Stimulated activated CD4-positive, alpha-beta T cell treated with anti-CD3 and anti-CD28 coated beads, Interleukin-1b, Interleukin-23, amount 100 ng/mL, for 1 hour (primary cell): ENCODE results near the gene CERS6.
"Not testable (repeated sequence)": the region's sequence is repeated elsewhere in the genome, so short reads cannot be mapped to it uniquely, and the experiment has no call there.

Experiments
- DNase-seq, 2 donors: peaks; one replicate each; pipeline ENCODE4 v3.0.0-alpha.2; 2020; ENCODE audit warnings: low read depth in 2 of 2

The CERS6 gene

DNA sequence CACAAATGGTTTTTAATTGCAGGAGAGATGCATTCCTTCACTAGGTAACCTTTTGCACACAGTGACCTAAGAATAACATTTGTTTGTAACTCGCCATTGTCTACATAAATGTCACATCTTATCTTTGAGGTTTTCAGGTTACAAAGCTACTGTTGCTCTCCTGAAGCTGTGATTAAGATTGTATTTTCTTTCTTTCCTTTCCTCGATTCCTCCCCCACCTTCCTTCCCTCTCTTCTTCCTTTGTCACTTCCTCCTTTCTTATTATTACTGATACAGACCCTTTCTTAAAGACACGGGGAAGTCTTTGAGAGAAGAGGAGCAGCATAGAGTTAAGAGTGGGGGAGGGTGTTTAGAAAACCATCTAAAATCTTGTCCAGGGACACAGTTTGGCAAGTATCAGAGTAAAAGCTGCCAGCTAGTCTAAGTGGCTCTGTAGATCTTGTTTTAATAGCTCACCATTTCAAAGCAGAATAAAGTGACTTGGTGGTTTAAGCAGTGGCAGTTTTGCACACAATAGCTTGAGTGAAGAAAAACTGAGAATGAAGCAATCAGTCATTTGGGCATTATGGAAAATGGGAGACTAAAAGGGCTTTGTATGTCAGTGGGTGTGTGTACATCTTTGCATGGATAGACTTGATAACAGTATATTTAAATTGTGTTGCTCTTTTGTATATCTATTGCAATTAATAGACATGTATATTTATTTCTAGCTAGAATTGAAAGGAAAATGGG lies 10.9 kb downstream of the CERS6 start:
- DNase-seq: no peak

DNA sequence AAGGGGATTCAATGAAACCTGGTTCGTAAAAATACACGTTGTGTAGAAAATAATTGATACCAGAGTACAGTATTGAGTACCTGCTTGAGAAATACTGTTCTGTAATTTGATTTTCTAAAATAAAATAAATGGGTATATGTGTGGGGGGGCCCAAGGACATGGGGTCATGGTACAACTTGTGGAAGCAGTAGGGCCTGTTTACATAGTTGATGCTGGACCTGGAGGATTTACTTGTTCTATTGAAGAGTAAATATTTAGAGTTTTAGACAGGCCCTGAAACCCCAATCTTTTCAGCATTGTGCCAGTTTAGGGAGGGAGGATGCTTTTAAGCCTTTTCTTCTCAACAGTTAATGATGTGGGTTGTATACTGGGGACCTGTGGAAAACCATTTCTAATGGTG lies 11.7 kb downstream of the CERS6 start:
- no peak for DNase-seq

DNA sequence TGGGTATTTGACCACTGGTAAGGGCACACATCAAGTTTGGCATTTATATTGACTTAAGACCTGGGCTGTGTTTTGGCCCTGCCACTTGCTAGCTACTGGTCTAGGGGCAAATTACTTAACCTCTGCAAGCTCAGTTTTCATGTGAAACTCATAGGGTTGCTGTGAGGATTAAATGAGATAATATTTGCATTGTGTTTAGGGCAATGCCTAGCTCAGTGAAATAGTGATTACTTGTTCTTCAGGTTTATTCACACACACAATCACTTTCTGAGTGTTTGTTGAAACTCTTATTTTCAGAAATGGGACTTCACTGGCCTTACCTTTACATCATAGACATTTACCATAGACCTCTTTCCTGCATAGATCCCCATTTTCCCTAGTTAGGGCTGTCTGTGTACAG lies 12.3 kb downstream of the CERS6 start:
- no peak for DNase-seq

DNA sequence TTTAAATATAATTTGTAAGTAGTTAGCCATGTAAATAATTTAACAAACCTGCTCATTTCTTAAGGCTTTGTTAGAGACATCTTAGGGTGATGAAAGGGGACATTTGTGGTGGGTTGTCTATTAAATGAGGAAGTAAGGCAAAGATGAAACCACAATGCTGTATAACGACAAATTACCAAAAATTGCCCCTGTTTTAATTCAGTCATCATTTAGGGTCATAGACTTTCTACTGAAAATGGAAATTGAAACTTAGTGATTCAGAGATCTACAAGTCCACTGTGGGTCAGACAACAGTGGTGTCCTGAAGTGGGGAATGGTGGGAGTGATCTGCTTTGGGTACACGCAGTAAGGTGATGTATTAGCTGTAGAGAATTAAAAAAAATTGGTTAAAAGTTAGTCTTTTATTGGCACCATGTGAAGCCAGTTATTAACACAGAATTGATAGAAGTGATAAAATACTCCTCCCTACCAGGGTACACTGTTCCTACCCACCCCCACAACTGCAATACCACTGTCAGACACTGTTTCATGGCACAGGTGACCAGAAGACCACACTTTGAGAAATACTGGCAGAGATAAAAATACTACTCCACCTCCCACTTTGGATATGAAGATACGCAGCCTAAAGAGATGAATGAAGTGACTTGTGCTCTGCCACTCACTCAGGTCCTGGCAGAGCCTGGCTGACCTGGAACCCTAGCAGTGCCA lies 13.4 kb downstream of the CERS6 start:
- no peak for DNase-seq

DNA sequence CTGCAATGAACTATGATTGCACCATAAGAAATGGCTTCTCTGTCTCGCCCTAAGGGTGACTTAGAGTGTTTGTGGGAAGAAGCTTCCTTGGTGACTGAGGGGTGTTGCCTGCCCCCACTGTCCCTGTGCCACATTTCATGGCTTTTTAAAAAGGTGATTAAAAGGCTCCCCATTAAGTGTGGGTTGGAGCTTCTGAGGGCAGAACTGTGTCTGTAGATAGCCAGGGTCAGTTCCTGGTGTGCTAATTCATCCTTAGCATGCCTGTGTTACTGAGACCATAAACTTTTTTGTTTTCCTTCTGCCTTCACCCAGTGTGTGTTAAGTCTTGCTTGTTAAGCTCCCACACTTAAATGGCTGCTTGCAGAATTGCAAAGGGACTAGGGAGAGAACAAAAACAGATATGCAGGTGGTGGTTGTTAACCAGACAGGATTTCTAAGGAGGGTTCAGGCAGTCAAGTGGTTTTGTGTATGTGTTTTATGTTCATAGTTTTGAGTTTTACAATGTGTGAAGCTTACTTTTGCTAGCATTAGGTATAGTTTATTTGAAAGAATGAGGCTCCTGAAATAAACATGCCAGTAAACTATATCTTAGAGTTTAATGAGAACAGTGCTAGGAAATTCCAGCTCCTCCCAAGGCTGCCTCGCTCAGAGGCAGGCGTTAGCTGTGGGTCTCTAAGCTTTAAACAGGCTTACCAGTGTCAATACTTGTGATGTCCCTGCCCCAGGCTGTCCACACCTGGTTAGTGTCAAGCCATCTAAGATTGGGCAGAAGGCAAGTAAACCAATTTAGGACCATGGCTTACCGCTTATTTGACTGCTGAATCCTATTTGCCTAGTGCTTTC lies 14.5 kb downstream of the CERS6 start:
- DNase-seq: no peak

DNA sequence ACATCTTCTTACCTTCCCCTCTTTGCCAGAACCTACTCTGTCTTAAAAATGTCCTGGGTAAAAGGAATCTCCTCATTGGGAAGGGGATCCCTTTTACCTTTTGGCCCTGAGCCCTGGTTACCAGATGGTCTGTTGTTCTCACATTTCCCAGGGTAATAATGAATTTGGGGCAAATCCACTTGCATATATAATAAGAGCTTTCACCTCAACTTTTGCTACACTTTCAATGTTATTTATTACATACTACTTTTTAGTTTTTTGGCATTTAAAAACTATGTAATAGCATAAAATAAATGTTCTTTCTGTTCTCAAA lies 15.0 kb downstream of the CERS6 start:
- no peak for DNase-seq

DNA sequence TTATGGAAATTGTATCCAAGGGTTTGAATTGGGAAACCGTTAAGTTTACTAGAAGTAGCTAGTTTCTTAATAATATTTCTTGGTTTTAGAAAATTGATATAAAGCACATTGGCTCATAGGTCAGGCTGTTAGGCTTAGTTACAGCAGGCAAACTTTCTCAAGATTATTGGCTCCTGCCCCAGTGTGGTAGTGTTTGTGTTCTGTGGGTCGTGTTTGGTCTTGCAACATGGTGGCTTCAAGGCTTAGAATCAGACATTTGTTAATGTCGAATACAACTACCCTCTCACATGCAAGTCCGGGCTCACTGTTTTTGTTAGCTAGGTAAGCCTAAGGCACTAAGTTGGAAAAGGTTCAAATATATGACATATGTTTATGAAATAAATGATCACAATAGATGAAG lies 19.6 kb downstream of the CERS6 start:
- DNase-seq: no peak

DNA sequence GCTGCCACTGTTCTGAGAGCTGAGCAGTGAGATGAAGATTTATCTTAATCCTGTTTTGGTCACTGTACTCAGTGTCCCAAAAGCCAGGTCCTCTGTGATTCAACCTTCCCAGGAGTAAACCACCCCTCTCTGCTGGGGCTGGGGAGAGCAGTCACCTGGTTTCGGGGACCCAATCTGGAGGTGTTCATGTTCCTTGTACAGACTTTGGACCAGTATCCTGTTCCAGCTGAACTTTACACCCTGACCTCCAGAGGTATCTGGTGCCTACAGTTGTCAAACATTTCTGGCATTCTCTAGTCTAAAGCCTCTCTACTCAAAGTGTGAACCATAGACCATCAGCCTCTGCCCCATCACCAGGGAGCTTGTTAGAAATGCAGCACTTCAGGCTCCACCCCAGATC lies 22.1 kb downstream of the CERS6 start:
- DNase-seq: no peak

DNA sequence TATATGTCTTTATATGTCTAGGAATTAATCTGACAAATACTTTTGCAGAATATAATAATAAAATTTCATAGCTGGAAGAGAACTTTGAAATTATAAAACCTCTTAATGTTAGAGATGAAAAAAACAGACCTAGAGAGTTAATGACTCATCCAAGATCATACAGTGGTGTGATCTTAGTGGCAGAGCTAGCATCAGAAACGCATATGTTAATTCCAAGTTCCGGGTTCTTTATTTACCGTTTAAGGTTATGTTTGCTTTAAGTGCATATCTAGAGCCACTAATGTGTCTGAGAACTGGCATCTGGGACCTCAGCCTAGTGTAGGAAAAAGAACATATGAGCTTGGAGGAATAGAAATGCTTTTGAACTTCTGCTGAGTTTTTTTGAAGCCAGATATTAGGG lies 24.3 kb downstream of the CERS6 start:
- no peak for DNase-seq

DNA sequence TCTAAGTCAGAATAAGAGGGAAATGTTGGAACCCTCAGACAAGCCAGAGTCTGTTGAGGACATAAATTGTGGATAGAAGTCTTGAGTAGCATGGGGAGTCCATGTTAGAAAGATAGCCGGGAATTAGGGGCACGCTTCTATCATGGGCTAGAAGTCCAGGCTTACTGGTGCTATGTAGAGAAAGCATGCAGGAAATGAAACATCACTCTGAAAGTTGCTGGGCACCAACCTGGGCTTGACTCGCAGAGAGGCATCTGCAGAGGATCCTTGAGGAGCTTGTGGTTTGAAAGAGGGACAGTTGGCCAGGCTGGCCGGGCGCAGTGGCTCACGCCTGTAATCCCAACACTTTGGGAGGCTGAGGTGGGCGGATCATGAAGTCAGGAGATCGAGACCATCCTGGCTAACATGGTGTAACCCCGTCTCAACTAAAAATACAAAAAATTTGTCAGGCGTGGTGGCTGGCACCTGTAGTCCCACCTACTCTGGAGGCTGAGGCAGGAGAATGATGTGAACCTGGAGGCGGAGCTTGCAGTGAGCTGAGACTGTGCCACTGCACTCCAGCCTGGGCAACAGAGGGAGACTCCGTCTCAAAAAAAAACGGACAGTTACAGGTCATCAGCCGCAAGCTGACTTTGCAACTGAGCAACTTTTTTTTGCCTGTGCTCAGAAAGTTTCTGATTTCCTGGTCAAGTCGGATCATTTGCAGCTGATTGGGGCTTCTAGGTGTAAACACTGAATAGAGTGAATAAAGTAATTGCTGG lies 24.9 kb downstream of the CERS6 start:
- DNase-seq: no peak

DNA sequence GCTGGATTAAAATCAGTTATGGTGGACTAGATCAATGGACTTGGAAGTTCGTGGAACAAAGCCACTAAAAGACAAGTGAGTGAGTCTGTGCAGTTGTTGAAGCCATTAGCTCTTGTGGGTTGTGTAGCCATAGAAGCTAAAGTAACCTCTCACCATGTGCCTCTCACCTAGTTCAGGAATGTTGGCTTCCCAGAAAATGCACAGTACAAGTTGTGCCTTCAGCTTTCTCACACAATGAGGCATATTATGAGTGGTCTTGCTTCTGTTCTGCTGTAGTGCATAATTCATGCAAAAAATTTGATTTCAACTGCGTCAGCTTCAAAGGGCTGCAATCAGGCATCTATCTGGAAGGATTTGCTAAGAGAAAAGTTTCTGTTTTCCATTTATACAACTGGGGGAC lies 26.2 kb downstream of the CERS6 start:
- no peak for DNase-seq

DNA sequence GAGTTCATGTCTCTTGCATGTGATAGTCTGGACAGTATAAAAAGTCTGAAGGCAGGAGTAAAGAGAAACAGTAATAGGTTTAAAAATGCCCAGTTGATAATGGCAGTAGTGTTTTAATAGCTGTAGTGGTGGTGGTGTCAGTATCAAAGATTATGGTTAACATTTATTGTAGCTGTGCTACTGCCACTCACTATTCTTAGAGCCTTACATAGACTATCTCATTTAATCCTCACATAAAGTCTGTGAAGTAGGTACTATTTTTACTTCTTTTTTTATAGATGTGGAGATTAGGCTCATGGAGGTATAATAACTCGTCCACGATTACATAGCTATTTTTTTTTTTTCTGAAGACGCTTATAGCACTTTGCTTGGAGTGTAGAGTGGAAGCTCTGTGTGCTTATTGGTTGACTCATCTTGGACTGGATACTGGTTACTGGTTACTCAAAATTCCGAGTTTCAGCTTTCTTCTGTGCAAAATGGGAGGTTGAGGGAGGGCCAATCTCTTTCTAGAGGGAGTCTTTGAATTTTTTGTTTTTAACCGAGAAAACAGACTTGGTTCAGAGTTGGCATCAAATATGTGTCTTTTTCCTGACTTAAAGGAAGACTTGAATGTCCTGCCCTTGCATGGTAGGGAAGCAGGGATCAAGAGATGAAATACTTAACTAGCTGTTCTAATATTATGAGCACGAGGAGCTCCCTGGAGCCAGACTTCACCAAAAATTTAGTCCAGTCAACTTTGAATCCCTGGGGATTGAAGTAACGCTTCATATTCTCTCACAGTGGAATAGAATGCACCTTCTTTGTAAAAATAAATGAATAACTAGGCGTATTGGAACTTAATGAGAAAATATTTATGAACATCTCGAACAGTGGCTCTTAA lies 27.1 kb downstream of the CERS6 start:
- no peak for DNase-seq

DNA sequence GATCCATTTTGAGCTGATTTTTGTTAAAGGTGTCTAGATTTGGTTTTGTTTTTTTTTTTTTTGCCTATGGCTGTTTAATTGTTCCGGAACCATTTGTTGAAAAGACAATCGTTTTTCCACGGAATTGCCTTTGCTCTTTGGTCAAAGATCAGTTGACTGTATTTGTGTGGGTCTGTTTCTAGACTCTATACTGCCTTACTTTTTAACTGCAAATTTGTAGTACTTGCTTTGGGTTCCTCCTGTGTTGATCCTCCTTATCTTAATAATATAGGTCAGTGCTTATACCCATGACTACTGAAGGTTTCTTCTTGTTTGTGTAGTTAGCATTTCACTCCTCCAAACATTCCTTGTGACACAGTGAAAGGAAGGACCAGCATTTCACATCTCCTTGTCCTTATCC lies 30.4 kb downstream of the CERS6 start:
- no peak for DNase-seq

DNA sequence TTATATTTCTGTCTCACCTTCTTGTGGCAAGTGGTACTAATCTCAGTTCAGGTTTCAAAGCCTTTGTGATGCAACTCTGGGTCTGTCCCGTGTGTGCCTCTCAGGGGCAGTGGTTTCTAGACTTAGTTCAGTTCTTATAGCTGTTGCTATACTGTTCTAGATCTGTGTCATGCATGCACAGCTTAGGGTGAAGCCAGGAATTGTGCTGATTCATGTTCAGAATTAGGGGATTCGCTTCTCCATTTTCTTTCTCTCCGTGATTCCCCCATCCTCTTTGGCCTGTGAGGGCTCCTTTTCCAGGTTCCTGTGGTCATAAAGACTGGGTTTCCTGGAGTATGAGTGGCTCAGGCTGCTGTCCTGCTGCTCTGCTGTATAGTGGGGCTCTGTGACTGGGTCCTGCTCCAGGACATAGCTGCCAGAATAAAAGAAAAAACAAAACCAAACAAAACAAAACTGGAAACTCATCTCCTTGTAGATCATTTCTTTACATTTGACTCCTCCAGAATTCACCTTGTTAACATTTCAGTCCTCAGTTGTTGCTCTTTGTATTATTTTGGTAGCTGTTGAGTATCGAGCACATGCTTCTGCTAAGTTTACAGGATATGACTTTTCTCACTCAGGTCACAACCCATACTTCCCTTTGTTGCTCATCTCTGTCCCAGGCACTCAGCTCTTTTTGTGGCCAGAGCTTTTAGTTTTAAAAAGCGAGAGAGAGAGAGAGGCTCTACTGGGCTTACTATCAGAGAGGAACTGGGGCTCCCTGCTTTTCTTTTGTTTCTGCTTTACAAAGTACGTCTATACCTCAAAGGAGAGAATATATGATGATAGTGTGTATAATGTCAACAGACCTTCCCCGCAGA lies 34.2 kb downstream of the CERS6 start:
- no peak for DNase-seq

DNA sequence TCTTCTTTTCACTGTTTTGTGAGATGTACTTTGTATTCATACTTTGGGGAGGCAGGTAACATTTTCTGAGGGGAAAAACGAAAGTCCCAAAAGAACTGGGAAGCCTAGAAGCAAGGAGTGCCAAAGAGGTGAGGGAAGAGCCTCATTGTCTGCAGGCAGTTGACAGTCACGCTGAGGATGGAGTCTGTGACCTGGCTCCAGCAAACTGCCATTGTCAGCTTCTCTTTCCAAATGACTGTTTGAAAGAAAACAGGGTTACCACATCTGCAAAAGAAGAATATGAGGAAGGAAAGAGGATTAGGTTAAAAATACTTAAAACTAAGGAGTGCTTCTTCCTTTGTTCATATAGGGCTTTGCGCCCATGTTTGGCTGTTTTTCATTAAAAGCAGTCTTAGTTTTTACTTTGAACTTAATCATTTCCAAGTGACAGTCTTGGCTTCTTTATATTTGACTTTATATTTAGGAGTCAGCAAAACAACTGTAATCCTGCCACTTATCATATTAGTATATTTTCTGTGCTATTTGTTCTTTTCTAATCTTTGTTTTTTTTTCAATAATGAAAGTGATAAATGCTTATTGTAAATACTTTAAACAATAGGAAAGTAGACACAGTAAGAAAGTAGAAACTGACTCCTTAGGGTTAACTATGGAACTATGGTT lies 35.0 kb downstream of the CERS6 start:
- no peak for DNase-seq

DNA sequence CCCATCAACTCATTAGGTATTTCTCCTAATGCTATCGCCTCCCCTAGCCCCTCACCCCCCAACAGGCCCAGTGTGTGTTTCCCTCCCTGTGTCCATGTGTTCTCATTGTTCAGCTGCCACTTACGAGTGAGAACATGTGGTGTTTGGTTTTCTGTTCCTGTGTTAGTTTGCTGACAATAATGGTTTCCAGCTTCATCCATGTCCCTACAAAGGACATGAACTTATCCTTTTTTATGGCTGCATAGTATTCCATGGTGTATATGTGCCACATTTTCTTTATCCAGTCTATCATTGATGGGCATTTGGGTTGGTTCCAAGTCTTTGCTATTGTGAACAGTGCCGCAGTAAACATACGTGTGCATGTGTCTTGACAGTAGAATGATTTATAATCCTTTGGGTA lies 35.7 kb downstream of the CERS6 start:
- DNase-seq: not testable (repeated sequence)

DNA sequence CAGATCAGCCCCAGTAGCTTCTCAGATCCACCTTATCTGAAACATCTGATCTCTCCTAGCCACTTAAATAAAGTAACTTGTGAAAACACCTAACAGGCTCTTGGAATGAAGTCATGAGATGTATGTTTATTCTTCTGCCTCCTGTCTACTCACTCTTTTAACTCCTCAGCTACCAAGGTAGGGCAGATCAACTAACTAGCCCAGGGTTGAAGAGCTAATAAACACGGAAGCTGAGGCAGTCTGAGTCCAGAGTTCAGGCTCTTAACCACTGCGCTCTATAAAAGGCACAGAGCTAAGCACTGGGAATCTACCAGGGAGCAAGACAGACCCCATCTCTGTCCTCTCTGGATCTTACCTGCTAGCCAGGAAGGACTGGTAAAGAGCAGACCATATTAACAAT lies 37.1 kb downstream of the CERS6 start:
- not testable (repeated sequence) for DNase-seq

DNA sequence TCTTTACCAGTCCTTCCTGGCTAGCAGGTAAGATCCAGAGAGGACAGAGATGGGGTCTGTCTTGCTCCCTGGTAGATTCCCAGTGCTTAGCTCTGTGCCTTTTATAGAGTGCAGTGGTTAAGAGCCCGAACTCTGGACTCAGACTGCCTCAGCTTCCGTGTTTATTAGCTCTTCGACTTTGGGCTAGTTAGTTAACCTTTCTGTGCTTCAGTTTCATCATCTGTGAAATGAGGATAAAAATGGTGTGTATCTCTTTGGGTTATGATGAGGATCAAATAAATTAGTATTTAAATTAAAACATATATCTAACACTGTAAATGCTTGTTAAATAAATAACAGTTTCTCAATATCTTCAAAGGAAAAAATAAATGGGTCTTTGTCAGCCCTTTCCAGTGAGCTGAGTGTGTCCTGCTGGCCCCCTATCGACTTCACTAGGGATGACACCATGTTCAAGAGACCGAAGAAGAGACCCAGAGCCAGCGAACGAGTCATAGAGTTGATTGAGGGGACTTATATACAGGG lies 38.2 kb downstream of the CERS6 start:
- no peak for DNase-seq

DNA sequence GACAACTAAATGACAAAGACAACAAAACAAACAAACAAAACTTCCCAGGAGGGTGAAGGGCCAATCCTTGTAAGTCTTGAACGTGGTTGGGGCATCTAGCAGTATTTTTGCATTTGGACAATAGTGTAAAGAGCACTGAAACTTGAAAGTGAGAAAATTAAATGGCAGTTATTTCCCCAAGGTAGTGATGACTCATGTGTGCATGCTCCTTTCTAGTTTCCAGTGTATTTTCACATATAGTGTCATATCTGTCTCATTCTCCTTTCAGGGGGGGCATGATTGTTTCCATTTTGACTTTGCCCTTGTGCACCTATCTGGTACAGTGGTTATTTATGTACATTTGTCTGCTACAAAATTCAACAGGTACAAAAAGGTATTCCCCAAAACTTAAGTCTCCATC lies 39.5 kb downstream of the CERS6 start:
- no peak for DNase-seq
